OCI-LY7 (cell line): ENCODE results near the gene DLGAP1. TPM values are rescaled to one million over a fixed set of nuclear protein-coding genes. Genes with fewer than 3 reads are reported as not detected.

ENCODE experiments used
- BruUV-seq: library from RNA; stranded (reverse); fragments of 400-500 nt; replicated peaks from 2 replicates; lab custom pipeline; 2021; lab: Mats Ljungman, UMichigan
- CTCF ChIA-PET: fragments of 300-600 bp; sonication (Branson Sonifier 250); formaldehyde crosslinking; loops from one replicate; lab custom pipeline; 2022; ENCODE audit warnings: antibody characterized with exemption; ENCODE audit not compliant: unreplicated experiment; lab: Charles Lee
- POLR2A ChIA-PET: fragments of 300-600 bp; sonication (Branson Sonifier 250); formaldehyde crosslinking; loops from one replicate; lab custom pipeline; 2022; ENCODE audit warnings: antibody characterized with exemption; lab: Charles Lee
- DNase-seq: peaks from one replicate; pipeline ENCODE4 v3.0.0-alpha.2; 2015; ENCODE audit warnings: low spot score
- H2AFZ ChIP-seq: fragments of 200-600 bp; sonication (generic), shearing (Covaris generic); 2 replicates; pipeline ENCODE4 v1.6.1; 2014; ENCODE audit warnings: mild to moderate bottlenecking, antibody characterized with exemption, low read length, moderate library complexity
- H3K27ac ChIP-seq: fragments of 200-600 bp; sonication (generic); 2 replicates; pipeline ENCODE4 v1.5.1; 2014; ENCODE audit warnings: mixed run types, low read depth, mild to moderate bottlenecking, moderate library complexity, low read length, inconsistent platforms; ENCODE audit not compliant: poor library complexity, severe bottlenecking
- H3K36me3 ChIP-seq: fragments of 200-600 bp; sonication (generic); 2 replicates; pipeline ENCODE4 v1.6.1; 2014; ENCODE audit warnings: mild to moderate bottlenecking, antibody characterized with exemption, low read length, moderate library complexity, mixed read lengths; ENCODE audit not compliant: insufficient read depth
- H3K4me1 ChIP-seq: fragments of 200-600 bp; sonication (generic); 2 replicates; pipeline ENCODE4 v1.5.1; 2014; ENCODE audit warnings: mild to moderate bottlenecking, low read length; ENCODE audit not compliant: insufficient read depth, poor library complexity, severe bottlenecking
- H3K4me2 ChIP-seq: fragments of 200-600 bp; sonication (generic); 2 replicates; pipeline ENCODE4 v1.6.1; 2014; ENCODE audit warnings: mild to moderate bottlenecking, low read length
- H3K4me3 ChIP-seq: fragments of 200-600 bp; sonication (generic); 2 replicates; pipeline ENCODE4 v1.5.1; 2014; ENCODE audit warnings: mild to moderate bottlenecking, low read depth, low read length; ENCODE audit not compliant: poor library complexity, severe bottlenecking
- H3K79me2 ChIP-seq: fragments of 200-600 bp; sonication (generic); 2 replicates; pipeline ENCODE4 v1.6.1; 2016; ENCODE audit warnings: low read depth, mild to moderate bottlenecking, low read length, moderate library complexity, mixed read lengths; ENCODE audit not compliant: insufficient read depth
- H3K9me2 ChIP-seq: fragments of 200-600 bp; sonication (generic); 2 replicates; pipeline ENCODE4 v1.6.1; 2016; ENCODE audit warnings: mild to moderate bottlenecking, low read length, mixed read lengths; ENCODE audit not compliant: insufficient read depth
- H3K9me3 ChIP-seq: fragments of 200-600 bp; sonication (generic); 2 replicates; pipeline ENCODE4 v1.6.1; 2014; ENCODE audit warnings: mild to moderate bottlenecking, mixed run types, low read length, mixed read lengths
- H4K20me1 ChIP-seq: fragments of 200-600 bp; sonication (generic); 2 replicates; pipeline ENCODE4 v1.6.1; 2014; ENCODE audit warnings: mild to moderate bottlenecking, antibody characterized with exemption, low read length, moderate library complexity, mixed read lengths; ENCODE audit not compliant: insufficient read depth
- CTCF ChIP-seq: fragments of 200-600 bp; sonication (generic); conservative IDR thresholded peaks from 2 replicates; pipeline ENCODE4 v1.5.1; 2014; ENCODE audit warnings: mild to moderate bottlenecking, antibody characterized with exemption, low read length, moderate library complexity, mixed read lengths
- EZH2phosphoT487 ChIP-seq: fragments of 200-600 bp; sonication (generic); IDR thresholded peaks from 2 replicates; pipeline ENCODE4 v1.6.1; 2018; ENCODE audit warnings: low read depth, borderline replicate concordance, mild to moderate bottlenecking, mixed run types, antibody characterized with exemption, low read length, moderate library complexity, mixed read lengths
- intact Hi-C: fragments of 100-400 bp; cut with micrococcal nuclease; formaldehyde crosslinking; loops from one replicate; pipeline ENCODE4 v1.10.0; 2022; ENCODE audit not compliant: unreplicated experiment
- total RNA-seq, 2 experiments: library from RNA; depleted of rRNA in 1 of 2; stranded (reverse); fragments of >200 nt in 1 of 2; shearing (Covaris generic) in 1 of 2; gene quantifications; 2 replicates each; pipeline ENCODE4 v1.2.3, GENCODE V29; 2014 to 2022

DLGAP1 gene
- total RNA-seq, 2 experiments from 2014 or later = 0.22 TPM; not detected in 1

GRCh38 chr18:3879114-3879835 is 575.8 kb downstream of the DLGAP1 start:
- DNase-seq = no peak
- ChIA-PET POLR2A (no interaction called here), CTCF (no interaction called here)
- Histone ChIP-seq H3K9me3 (no peaks in the 10 kb centered on the region), H3K27ac (no peak overlapping the region), H3K36me3 (no peaks in the 10 kb centered on the region), H3K9me2 (no peaks in the 10 kb centered on the region), H3K4me2 (no peak overlapping the region), H2AFZ (no peak overlapping the region), H3K79me2 (no peaks in the 10 kb centered on the region), H3K4me3 (no peak overlapping the region), H3K4me1 (peaks cover 5% of the 10 kb centered on the region), H4K20me1 (no peaks in the 10 kb centered on the region)
- no peak for TF ChIP-seq CTCF
- TF ChIP-seq EZH2phosphoT487 = no peak
- BruUV-seq = no TSS peak
- intact Hi-C loops = no loop called here

GRCh38 chr18:3878401-3878800 is 576.7 kb downstream of the DLGAP1 start:
- CTCF ChIA-PET = no interaction called here
- BruUV-seq = no TSS peak
- no peak for DNase-seq
- intact Hi-C loops = no loop called here
- no peak overlapping the region for H2AFZ ChIP-seq
- no peaks in the 10 kb centered on the region for H4K20me1 ChIP-seq
- H3K4me3 ChIP-seq = no peak overlapping the region
- no peaks in the 10 kb centered on the region for H3K36me3 ChIP-seq
- H3K79me2 ChIP-seq = no peaks in the 10 kb centered on the region
- H3K4me2 ChIP-seq = no peak overlapping the region
- POLR2A ChIA-PET = interaction anchor here (0.9 kb wide), 1 partner anchor 102 kb away, joined by 4 read pairs; no protein-coding TSS in a partner anchor
- no peak overlapping the region for H3K27ac ChIP-seq
- no peaks in the 10 kb centered on the region for H3K9me3 ChIP-seq
- TF ChIP-seq CTCF (no peak), EZH2phosphoT487 (no peak)
- H3K9me2 ChIP-seq = no peaks in the 10 kb centered on the region
- H3K4me1 ChIP-seq = peaks cover 5% of the 10 kb centered on the region

GRCh38 chr18:3877678-3878077 is 577.4 kb downstream of the DLGAP1 start:
- Histone ChIP-seq H3K4me3 (no peak overlapping the region), H3K79me2 (no peaks in the 10 kb centered on the region), H3K27ac (no peak overlapping the region), H3K9me2 (no peaks in the 10 kb centered on the region), H4K20me1 (no peaks in the 10 kb centered on the region), H3K4me1 (peaks cover 6% of the 10 kb centered on the region), H3K36me3 (no peaks in the 10 kb centered on the region), H2AFZ (peak overlapping the region; percentile 42; the same call in 1 of the 2 replicates), H3K4me2 (peak overlapping the region; percentile 4; the same call in 1 of the 2 replicates), H3K9me3 (no peaks in the 10 kb centered on the region)
- ChIA-PET POLR2A (interaction anchor here (0.6 to 1.8 kb wide), 3 partner anchors 13 to 102 kb away, joined by 4 read pairs; no protein-coding TSS in a partner anchor), CTCF (interaction anchor here (0.6 to 1.0 kb wide), 2 partner anchors 8 to 39 kb away, joined by 3 to 4 read pairs; no protein-coding TSS in a partner anchor)
- intact Hi-C loops = no loop called here
- no peak for DNase-seq
- BruUV-seq = no TSS peak
- TF ChIP-seq EZH2phosphoT487 = no peak
- no peak for TF ChIP-seq CTCF
